ENCODE data around the gene TP53AIP1. TPM values are rescaled to one million over a fixed set of nuclear protein-coding genes. Genes with fewer than 3 reads are reported as not detected.

TP53AIP1 gene
- total and polyA plus RNA-seq, 9 of the 15 experiments (the other 6 are each of a cell fraction or from before 2014, with no cell fraction given): not detected

DNA sequence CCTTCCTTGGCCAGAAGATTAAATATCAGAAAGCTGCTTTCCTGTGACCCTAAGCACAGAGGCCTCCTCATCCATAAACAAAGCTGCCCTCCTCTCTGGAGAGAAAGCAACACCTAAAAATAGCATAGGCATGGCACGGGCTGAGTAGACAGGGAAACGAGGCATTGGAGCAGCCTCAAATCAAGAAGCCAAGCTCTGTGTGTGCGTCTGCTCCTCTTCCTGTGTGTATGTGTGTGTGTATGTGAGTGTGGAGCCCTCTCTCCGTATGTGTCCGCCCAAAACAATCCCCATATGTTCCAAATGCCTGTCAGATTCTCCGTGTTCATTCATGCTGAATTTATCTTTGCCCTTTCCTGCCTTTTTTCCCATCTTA is 27.5 kb downstream of the TP53AIP1 start (continued):
- TF ChIP-seq BRF1 (IDR thresholded peaks at IDR 0.05; ENCODE audit: borderline replicate concordance, extremely low read depth, insufficient read length) (no peak), KAT7 (CRISPR knock-in tag; IDR thresholded peaks at IDR 0.05; ENCODE audit: borderline replicate concordance) (no peak)

GRCh38 chr11:128914216-128915148 is 28.2 kb downstream of the TP53AIP1 start:
- H2AFZ ChIP-seq (ENCODE audit: low read depth, low read length): no peak overlapping the region
- under 1% methylated on average over 16 of the region's 18 CpGs for WGBS (ENCODE audit: insufficient coverage, low coverage, missing lambda C conversion rate)
- intact Hi-C loops (cut with micrococcal nuclease): no loop called here
- H4K20me1 ChIP-seq (replicated peaks; ENCODE audit: control insufficient read depth, insufficient read depth, low read length): no peaks in the 10 kb centered on the region
- H3K36me3 ChIP-seq (ENCODE audit: control insufficient read depth, insufficient read depth, low read length): no peaks in the 10 kb centered on the region
- no TSS peak for BruUV-seq (replicated peaks)
- no peaks in the 10 kb centered on the region for H3K79me2 ChIP-seq (ENCODE audit: control insufficient read depth, insufficient read depth, low read length)
- no peak overlapping the region for H3K4me2 ChIP-seq (ENCODE audit: insufficient read depth, low read length)
- CTCF ChIA-PET (ENCODE audit: low intra/inter-chr PET ratio): no interaction called here
- no peaks in the 10 kb centered on the region for H3K4me1 ChIP-seq (replicated peaks in 1 of 2; ENCODE audit: control insufficient read depth in 2 of 2, insufficient read depth in 2 of 2, low read length in 2 of 2)
- no peak overlapping the region for H3K9ac ChIP-seq (ENCODE audit: insufficient read depth in 1 of 2, low read depth in 2 of 2, low read length in 2 of 2)
- in situ Hi-C loops (cut with MboI): no loop called here
- FAIRE-seq: no peak
- peaks cover 0 to 12% of the 10 kb centered on the region in 2 experiments; a peak in 2 of 5 replicates for H3K27me3 ChIP-seq (ENCODE audit: control insufficient read depth in 2 of 2, insufficient read depth in 2 of 2, low read length in 2 of 2)
- H3K27ac ChIP-seq (ENCODE audit: extremely low read depth, low read depth, low read length): no peak overlapping the region
- POLR2A ChIA-PET: interaction anchor here (0.6 kb wide), 1 partner anchor 32 kb away, joined by 3 read pairs; no protein-coding TSS in a partner anchor
- no peak overlapping the region for H3K4me3 ChIP-seq
- no peak for TF ChIP-seq ZEB2 (IDR thresholded peaks at IDR 0.05)
- TF ChIP-seq, protein P1, sequence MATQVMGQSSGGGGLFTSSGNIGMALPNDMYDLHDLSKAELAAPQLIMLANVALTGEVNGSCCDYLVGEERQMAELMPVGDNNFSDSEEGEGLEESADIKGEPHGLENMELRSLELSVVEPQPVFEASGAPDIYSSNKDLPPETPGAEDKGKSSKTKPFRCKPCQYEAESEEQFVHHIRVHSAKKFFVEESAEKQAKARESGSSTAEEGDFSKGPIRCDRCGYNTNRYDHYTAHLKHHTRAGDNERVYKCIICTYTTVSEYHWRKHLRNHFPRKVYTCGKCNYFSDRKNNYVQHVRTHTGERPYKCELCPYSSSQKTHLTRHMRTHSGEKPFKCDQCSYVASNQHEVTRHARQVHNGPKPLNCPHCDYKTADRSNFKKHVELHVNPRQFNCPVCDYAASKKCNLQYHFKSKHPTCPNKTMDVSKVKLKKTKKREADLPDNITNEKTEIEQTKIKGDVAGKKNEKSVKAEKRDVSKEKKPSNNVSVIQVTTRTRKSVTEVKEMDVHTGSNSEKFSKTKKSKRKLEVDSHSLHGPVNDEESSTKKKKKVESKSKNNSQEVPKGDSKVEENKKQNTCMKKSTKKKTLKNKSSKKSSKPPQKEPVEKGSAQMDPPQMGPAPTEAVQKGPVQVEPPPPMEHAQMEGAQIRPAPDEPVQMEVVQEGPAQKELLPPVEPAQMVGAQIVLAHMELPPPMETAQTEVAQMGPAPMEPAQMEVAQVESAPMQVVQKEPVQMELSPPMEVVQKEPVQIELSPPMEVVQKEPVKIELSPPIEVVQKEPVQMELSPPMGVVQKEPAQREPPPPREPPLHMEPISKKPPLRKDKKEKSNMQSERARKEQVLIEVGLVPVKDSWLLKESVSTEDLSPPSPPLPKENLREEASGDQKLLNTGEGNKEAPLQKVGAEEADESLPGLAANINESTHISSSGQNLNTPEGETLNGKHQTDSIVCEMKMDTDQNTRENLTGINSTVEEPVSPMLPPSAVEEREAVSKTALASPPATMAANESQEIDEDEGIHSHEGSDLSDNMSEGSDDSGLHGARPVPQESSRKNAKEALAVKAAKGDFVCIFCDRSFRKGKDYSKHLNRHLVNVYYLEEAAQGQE (IDR thresholded peaks at IDR 0.05; ENCODE audit: borderline replicate concordance): no peak
- TF ChIP-seq, protein P1 (CRISPR knock-in tag; IDR thresholded peaks at IDR 0.05; ENCODE audit: low read depth): no peak
- TF ChIP-seq ZNF354B (CRISPR knock-in tag; IDR thresholded peaks at IDR 0.05): no peak
- no peaks in the 10 kb centered on the region for H3K9me3 ChIP-seq (replicated peaks; ENCODE audit: control insufficient read depth, insufficient read depth, low read depth, low read length)
- no peak for ATAC-seq
- H3K9me1 ChIP-seq (ENCODE audit: control insufficient read depth, insufficient read depth, low read length): no peaks in the 10 kb centered on the region
- no peak for DNase-seq (ENCODE audit: extremely low read depth in 1 of 4, low spot score in 3 of 4)

Measured in K562 (cell line).